IPS-18a (cell line): ENCODE results near the gene CRK.
"Not testable (repeated sequence)": the region's sequence is repeated elsewhere in the genome, so short reads cannot be mapped to it uniquely, and the experiment has no call there.

Experiments used
- H3K27ac ChIP-seq: one replicate; pipeline ENCODE4 v1.5.1; 2013; ENCODE audit warnings: low read length
- H3K27me3 ChIP-seq: one replicate; pipeline ENCODE4 v1.6.1; 2013; ENCODE audit warnings: mild to moderate bottlenecking, low read length; ENCODE audit not compliant: control insufficient read depth, insufficient read depth
- H3K36me3 ChIP-seq: one replicate; pipeline ENCODE4 v1.6.1; 2013; ENCODE audit warnings: low read depth, low read length; ENCODE audit not compliant: control insufficient read depth
- H3K4me1 ChIP-seq: one replicate; pipeline ENCODE4 v1.6.1; 2013; ENCODE audit warnings: low read depth, low read length; ENCODE audit not compliant: control insufficient read depth
- H3K4me3 ChIP-seq: one replicate; pipeline ENCODE4 v1.5.1; 2013; ENCODE audit warnings: low read length
- H3K9ac ChIP-seq: one replicate; pipeline ENCODE4 v1.6.1; 2013; ENCODE audit warnings: mild to moderate bottlenecking, low read length, moderate library complexity
- H3K9me3 ChIP-seq: one replicate; pipeline ENCODE4 v1.6.1; 2013; ENCODE audit warnings: low read depth, low read length; ENCODE audit not compliant: control insufficient read depth

The CRK gene

GRCh38 chr17:1460233-1460632 is 4.2 kb upstream of the CRK start:
- Histone ChIP-seq H3K9ac (no peak overlapping the region), H3K27me3 (no peaks in the 10 kb centered on the region), H3K27ac (no peak overlapping the region), H3K36me3 (no peaks in the 10 kb centered on the region), H3K4me3 (no peak overlapping the region), H3K4me1 (no peaks in the 10 kb centered on the region), H3K9me3 (no peaks in the 10 kb centered on the region)

GRCh38 chr17:1455291-1455796 is 688 bp downstream of the CRK start:
- H3K9me3 ChIP-seq, result no peaks in the 10 kb centered on the region
- peak overlapping the region; percentile 75 for H3K27ac ChIP-seq
- H3K9ac ChIP-seq, result peak overlapping the region; percentile 93
- H3K36me3 ChIP-seq, result peaks cover 7% of the 10 kb centered on the region
- H3K27me3 ChIP-seq, result no peaks in the 10 kb centered on the region
- peaks cover 8% of the 10 kb centered on the region for H3K4me1 ChIP-seq
- H3K4me3 ChIP-seq, result peak overlapping the region; percentile 87

- H3K9me3 ChIP-seq, result no peaks in the 10 kb centered on the region
- H3K36me3 ChIP-seq, result peaks cover 7% of the 10 kb centered on the region
- peaks cover 8% of the 10 kb centered on the region for H3K4me1 ChIP-seq
- peak overlapping the region; percentile 87 for H3K4me3 ChIP-seq
- H3K27me3 ChIP-seq, result no peaks in the 10 kb centered on the region
- H3K9ac ChIP-seq, result peak overlapping the region; percentile 93
- no peak overlapping the region for H3K27ac ChIP-seq
Observed at GRCh38 chr17:1454541-1454940, 1.5 kb downstream of the CRK start.

GRCh38 chr17:1453694-1454093 is 2.3 kb downstream of the CRK start:
- H3K4me1 ChIP-seq, H3K9ac ChIP-seq, H3K27me3 ChIP-seq, H3K27ac ChIP-seq, H3K36me3 ChIP-seq, H3K4me3 ChIP-seq, H3K9me3 ChIP-seq: not testable (repeated sequence)

- no peak overlapping the region for H3K27ac ChIP-seq
- H3K9ac ChIP-seq, result no peak overlapping the region
- peaks cover 8% of the 10 kb centered on the region for H3K4me1 ChIP-seq
- no peak overlapping the region for H3K4me3 ChIP-seq
- peaks cover 7% of the 10 kb centered on the region for H3K36me3 ChIP-seq
- H3K9me3 ChIP-seq, result no peaks in the 10 kb centered on the region
- H3K27me3 ChIP-seq, result no peaks in the 10 kb centered on the region
Observed at GRCh38 chr17:1452836-1453235, 3.2 kb downstream of the CRK start.

GRCh38 chr17:1450261-1450660 is 5.8 kb downstream of the CRK start:
- H3K4me1 ChIP-seq, H3K9me3 ChIP-seq, H3K27ac ChIP-seq, H3K27me3 ChIP-seq, H3K36me3 ChIP-seq, H3K9ac ChIP-seq, H3K4me3 ChIP-seq: not testable (repeated sequence)

GRCh38 chr17:1449412-1449967 is 6.5 kb downstream of the CRK start:
- Histone ChIP-seq H3K27me3 (no peaks in the 10 kb centered on the region), H3K27ac (no peak overlapping the region), H3K9me3 (no peaks in the 10 kb centered on the region), H3K4me1 (peaks cover 3% of the 10 kb centered on the region), H3K4me3 (no peak overlapping the region), H3K36me3 (peaks cover 7% of the 10 kb centered on the region), H3K9ac (no peak overlapping the region)

- Histone ChIP-seq H3K27me3 (no peaks in the 10 kb centered on the region), H3K4me1 (no peaks in the 10 kb centered on the region), H3K36me3 (peaks cover 2% of the 10 kb centered on the region), H3K27ac (no peak overlapping the region), H3K9me3 (no peaks in the 10 kb centered on the region), H3K9ac (no peak overlapping the region), H3K4me3 (no peak overlapping the region)
Observed at GRCh38 chr17:1447052-1447451, 9.0 kb downstream of the CRK start.

- H3K27me3 ChIP-seq, result no peaks in the 10 kb centered on the region
- no peak overlapping the region for H3K27ac ChIP-seq
- H3K4me3 ChIP-seq, result no peak overlapping the region
- H3K4me1 ChIP-seq, result no peaks in the 10 kb centered on the region
- no peaks in the 10 kb centered on the region for H3K36me3 ChIP-seq
- no peak overlapping the region for H3K9ac ChIP-seq
- no peaks in the 10 kb centered on the region for H3K9me3 ChIP-seq
Observed at GRCh38 chr17:1446201-1446600, 9.8 kb downstream of the CRK start.

GRCh38 chr17:1445695-1446094 is 10.3 kb downstream of the CRK start:
- not testable (repeated sequence) for H3K9ac ChIP-seq, H3K9me3 ChIP-seq, H3K27me3 ChIP-seq, H3K36me3 ChIP-seq, H3K27ac ChIP-seq, H3K4me3 ChIP-seq, H3K4me1 ChIP-seq

GRCh38 chr17:1442721-1443120 is 13.3 kb downstream of the CRK start:
- not testable (repeated sequence) for H3K27me3 ChIP-seq, H3K9ac ChIP-seq, H3K9me3 ChIP-seq, H3K27ac ChIP-seq, H3K4me1 ChIP-seq, H3K36me3 ChIP-seq, H3K4me3 ChIP-seq

GRCh38 chr17:1442187-1442586 is 13.8 kb downstream of the CRK start:
- H3K36me3 ChIP-seq, result no peaks in the 10 kb centered on the region
- H3K27me3 ChIP-seq, result no peaks in the 10 kb centered on the region
- no peak overlapping the region for H3K4me3 ChIP-seq
- no peak overlapping the region for H3K27ac ChIP-seq
- H3K9me3 ChIP-seq, result no peaks in the 10 kb centered on the region
- H3K9ac ChIP-seq, result no peak overlapping the region
- no peaks in the 10 kb centered on the region for H3K4me1 ChIP-seq
